NT2/D1 (cell line): ENCODE data around the gene ACOXL.
A peak's percentile ranks its signal among the peaks of the same experiment; 100 is the strongest.

Source experiments
- DNase-seq: peaks from one replicate; pipeline ENCODE4 v3.0.0-alpha.2; 2011; ENCODE audit warnings: low read depth, low spot score
- H3K27me3 ChIP-seq: 2 replicates; pipeline ENCODE4 v1.6.0; 2011; ENCODE audit warnings: mild to moderate bottlenecking; ENCODE audit not compliant: insufficient read length, insufficient read depth
- H3K36me3 ChIP-seq: 2 replicates; pipeline ENCODE4 v1.6.1; 2011; ENCODE audit warnings: mild to moderate bottlenecking, low read length, mixed read lengths; ENCODE audit not compliant: insufficient read depth, insufficient read length
- H3K4me1 ChIP-seq: 2 replicates; pipeline ENCODE4 v1.5.1; 2011; ENCODE audit not compliant: insufficient read depth, insufficient read length
- H3K4me3 ChIP-seq: 2 replicates; pipeline ENCODE4 v1.5.1; 2011; ENCODE audit warnings: low read depth; ENCODE audit not compliant: insufficient read length
- H3K9ac ChIP-seq: 2 replicates; pipeline ENCODE4 v1.6.0; 2011; ENCODE audit warnings: low read depth; ENCODE audit not compliant: insufficient read length
- H3K9me3 ChIP-seq: 2 replicates; pipeline ENCODE4 v1.5.1; 2011; ENCODE audit warnings: mild to moderate bottlenecking, low read length; ENCODE audit not compliant: insufficient read depth
- SUZ12 ChIP-seq: IDR thresholded peaks from 2 replicates; pipeline ENCODE4 v1.6.1; 2011; ENCODE audit not compliant: insufficient read length, insufficient read depth; ENCODE audit errors: extremely low read depth
- YY1 ChIP-seq: IDR thresholded peaks from 2 replicates; pipeline ENCODE4 v1.6.1; 2011; ENCODE audit not compliant: insufficient read length, insufficient read depth
- ZNF274 ChIP-seq: IDR thresholded peaks from 2 replicates; pipeline ENCODE4 v1.6.1; 2011; ENCODE audit warnings: mild to moderate bottlenecking, low read depth, low read length

Gene ACOXL

DNA sequence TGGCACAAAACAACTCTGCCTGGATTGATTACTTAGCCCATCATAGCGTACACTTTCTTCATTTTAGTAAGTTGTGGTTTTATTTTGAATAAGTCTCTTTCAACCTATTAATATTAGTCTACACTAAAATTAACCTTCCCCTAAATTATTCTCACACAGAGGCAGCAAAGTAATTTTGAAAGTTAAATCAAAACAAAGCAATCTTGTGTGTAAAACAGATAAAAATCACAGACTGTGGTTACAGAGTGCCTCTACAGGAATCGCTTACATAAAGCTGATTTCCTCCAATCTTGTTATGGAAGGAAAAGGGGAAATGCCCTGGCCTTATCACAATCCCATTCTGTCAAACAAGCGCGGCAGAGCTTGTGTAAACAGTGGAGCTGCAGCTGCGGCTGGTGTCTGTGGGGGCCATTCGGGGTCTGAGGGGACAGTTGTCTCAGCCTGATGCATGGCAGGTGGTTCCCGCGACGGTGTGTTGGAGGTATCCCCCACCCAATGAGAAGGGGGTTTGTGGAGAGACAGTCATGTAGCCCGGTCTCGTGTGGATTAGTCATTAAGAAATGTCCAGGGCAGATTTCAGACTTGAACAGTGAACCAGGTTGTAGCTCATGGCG lies 430.5 kb downstream of the ACOXL start:
- Histone ChIP-seq H3K4me3 (no peak overlapping the region), H3K36me3 (peaks cover 65% of the 10 kb centered on the region), H3K27me3 (no peaks in the 10 kb centered on the region), H3K9me3 (no peaks in the 10 kb centered on the region), H3K9ac (no peak overlapping the region), H3K4me1 (peaks cover 4% of the 10 kb centered on the region)
- DNase-seq, result no peak
- TF ChIP-seq SUZ12 (no peak), ZNF274 (no peak), YY1 (no peak)

DNA sequence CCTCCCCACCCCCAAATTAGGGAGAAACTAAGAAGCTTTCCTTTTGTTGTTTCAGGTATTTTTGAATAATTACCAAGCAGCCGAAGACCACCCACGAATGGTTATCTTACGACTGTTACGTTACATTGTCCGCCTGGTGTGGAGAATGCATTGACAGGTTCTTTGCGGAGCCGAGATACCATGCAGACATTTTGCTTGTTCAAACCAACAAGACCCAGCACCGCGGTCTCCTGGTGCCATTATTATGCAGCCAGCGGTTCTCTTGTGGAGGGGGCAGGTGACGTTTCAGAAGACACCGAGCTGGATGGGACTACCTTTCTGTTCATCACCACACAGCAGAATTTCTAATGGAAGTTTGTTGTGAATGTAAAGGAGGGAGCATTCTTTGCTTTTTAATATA lies 431.7 kb downstream of the ACOXL start:
- Histone ChIP-seq H3K4me1 (peaks cover 4% of the 10 kb centered on the region), H3K4me3 (no peak overlapping the region), H3K9ac (no peak overlapping the region), H3K36me3 (peaks cover 54% of the 10 kb centered on the region), H3K27me3 (no peaks in the 10 kb centered on the region), H3K9me3 (no peaks in the 10 kb centered on the region)
- TF ChIP-seq YY1 (no peak), SUZ12 (no peak), ZNF274 (no peak)
- peak; percentile 20 for DNase-seq

DNA sequence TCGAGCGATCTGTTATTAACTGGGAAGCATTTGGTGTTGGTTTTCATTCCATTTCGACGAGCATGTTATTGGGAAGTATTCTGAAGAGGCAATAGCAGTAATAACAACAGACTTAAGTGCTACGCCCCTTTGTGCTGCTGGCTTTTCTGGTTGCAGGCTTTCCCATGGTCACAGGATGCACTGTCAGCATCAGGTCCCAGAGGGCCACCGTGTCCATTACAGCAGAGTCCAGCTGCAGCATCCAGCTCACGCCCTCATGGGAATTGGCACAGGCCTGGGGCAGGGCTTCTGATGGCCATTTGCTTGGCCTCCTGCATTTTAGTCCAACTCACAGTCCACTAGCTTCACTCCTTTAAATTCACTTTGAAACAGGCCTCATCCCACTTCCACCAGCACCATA lies 432.7 kb downstream of the ACOXL start:
- no peak for DNase-seq
- no peak overlapping the region for H3K4me3 ChIP-seq
- no peak overlapping the region for H3K9ac ChIP-seq
- TF ChIP-seq ZNF274 (no peak), YY1 (no peak), SUZ12 (no peak)
- H3K4me1 ChIP-seq, result peaks cover 4% of the 10 kb centered on the region
- peaks cover 49% of the 10 kb centered on the region for H3K36me3 ChIP-seq
- no peaks in the 10 kb centered on the region for H3K9me3 ChIP-seq
- H3K27me3 ChIP-seq, result no peaks in the 10 kb centered on the region

DNA sequence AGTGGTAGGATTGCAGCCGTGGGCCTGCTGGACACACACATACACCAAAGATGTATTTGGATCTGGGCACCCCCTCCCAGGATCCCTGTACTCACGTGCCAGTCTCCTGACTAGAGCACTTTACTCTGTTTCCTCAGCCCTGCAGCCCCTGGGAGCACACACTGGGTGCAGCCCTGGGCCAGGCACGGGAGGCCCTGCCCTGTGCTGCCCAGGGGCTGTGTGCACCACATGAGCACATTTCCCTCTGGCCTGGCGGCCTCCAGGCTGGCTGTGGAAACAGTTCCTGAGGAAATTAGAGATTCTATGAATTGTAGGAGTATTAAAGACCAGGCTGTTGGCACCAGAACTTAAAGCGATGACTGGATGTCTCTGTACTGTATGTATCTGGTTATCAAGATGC lies 433.7 kb downstream of the ACOXL start:
- peaks cover 46% of the 10 kb centered on the region for H3K36me3 ChIP-seq
- no peak for DNase-seq

DNA sequence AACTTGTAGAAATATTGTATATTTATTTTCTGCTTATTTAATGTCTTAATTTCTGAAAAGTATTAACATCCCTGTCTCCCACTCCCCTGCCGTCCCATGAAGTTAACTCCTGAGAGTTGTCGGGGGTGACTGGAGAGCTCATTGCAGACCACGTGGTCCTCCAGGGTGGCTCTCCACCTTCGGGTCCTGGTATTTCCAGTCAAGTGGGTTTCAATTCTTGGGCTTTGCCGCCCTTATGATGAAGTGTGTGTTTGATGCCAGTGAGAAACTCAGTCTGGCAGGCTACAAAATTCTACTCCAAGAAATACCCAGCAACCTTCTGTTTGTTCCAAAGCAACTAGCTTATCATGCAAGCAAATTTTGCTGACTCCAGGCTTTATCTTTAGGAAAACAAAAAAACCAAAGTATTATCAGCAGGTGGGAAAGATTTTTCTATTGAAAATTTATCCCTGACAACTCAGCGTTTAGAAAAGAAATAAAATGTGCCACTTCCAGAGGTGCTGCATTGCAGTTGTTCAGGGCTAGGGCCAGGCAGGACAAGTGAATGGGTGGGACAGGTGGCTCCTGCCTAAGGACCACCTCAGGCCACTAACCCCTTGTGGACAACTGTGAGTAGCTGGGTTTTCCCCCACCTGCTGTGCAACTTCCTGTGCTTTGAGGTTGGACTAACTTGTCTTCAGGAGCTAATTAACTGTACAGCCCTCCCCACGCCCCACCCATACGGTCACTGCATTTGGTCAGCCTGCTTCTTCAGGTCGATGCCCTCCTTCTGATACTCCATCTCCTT lies 434.9 kb downstream of the ACOXL start:
- DNase-seq, result no peak
- Histone ChIP-seq H3K4me1 (peaks cover 4% of the 10 kb centered on the region), H3K27me3 (no peaks in the 10 kb centered on the region), H3K36me3 (peaks cover 34% of the 10 kb centered on the region), H3K4me3 (no peak overlapping the region), H3K9ac (no peak overlapping the region), H3K9me3 (no peaks in the 10 kb centered on the region)
- TF ChIP-seq ZNF274 (no peak), SUZ12 (no peak), YY1 (no peak)

More for the DNA sequence above, 433.7 kb downstream of the ACOXL start:
- no peak overlapping the region for H3K9ac ChIP-seq
- H3K4me3 ChIP-seq, result no peak overlapping the region
- H3K4me1 ChIP-seq, result peaks cover 4% of the 10 kb centered on the region
- no peak for TF ChIP-seq YY1
- TF ChIP-seq SUZ12, result no peak
- TF ChIP-seq ZNF274, result no peak
- no peaks in the 10 kb centered on the region for H3K9me3 ChIP-seq
- H3K27me3 ChIP-seq, result no peaks in the 10 kb centered on the region

DNA sequence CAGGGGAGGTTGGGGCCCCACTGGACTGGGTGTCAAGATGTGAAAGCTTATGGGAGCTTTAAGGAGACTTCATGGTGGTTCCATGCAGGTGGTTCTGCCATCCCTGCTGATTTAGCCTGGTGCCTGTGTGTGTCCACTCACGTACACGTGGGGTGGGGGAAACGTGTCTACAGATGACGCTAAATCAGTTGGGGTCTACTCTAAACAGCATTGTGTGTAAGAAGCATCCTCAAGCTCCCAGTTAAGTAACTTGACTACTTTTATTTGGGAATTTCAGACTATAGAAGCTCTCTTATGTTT lies 435.4 kb downstream of the ACOXL start:
- DNase-seq, result no peak
- Histone ChIP-seq H3K27me3 (no peaks in the 10 kb centered on the region), H3K9me3 (no peaks in the 10 kb centered on the region), H3K36me3 (peaks cover 31% of the 10 kb centered on the region), H3K4me1 (peaks cover 4% of the 10 kb centered on the region), H3K4me3 (no peak overlapping the region), H3K9ac (no peak overlapping the region)
- TF ChIP-seq ZNF274, result no peak
- TF ChIP-seq SUZ12, result no peak
- no peak for TF ChIP-seq YY1
